ENCODE results near the gene MRPL39. TPM values are rescaled to one million over a fixed set of nuclear protein-coding genes. Genes with fewer than 3 reads are reported as not detected.
A peak's percentile ranks its signal among the peaks of the same experiment; 100 is the strongest.

Gene MRPL39
- total and polyA plus RNA-seq, 2 of the 4 experiments (the other 2 are of a cell fraction) = 15.2 to 20.6 TPM

DNA sequence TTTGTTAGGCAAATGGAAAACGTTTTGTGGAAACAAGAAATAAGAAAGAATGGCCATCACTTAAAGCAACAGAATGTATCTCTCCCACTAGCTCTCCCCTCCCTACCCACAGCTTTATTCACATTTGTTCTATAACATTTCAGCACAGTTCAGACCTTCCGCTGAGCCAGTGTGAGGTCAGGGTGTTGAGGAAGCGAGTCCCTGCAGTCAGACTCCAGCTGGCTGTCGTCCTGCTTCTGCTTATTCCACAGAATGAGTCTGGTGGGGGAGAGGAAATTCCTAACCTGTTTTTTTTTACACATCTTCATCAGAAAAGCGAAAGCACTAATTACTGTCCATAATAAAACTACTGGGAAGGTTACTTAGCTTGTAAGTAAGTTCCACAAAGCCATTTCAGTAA is 39.0 kb downstream of the MRPL39 start:
- Histone ChIP-seq H3K23ac (ENCODE audit: low read depth, low read length) (peak overlapping the region; percentile 64), H3K18ac (ENCODE audit: low read depth, low read length) (peak overlapping the region; percentile 17; the same call in 1 of the 2 replicates), H3K9me1 (ENCODE audit: insufficient read depth, low read length) (peaks cover 20% of the 10 kb centered on the region), H3K4me3 (ENCODE audit: insufficient read depth, low read depth, low read length) (0 out of 2 replicates have a peak overlapping the region, but pooled peaks have one; percentile 1), H4K20me1 (ENCODE audit: insufficient read depth, low read length) (peaks cover 3% of the 10 kb centered on the region; the same call in 1 of the 2 replicates), H2BK20ac (ENCODE audit: low read depth, low read length) (no peak overlapping the region), H3K79me1 (ENCODE audit: low read depth in 1 of 2, low read length in 2 of 2) (peaks cover 22 to 56% of the 10 kb centered on the region in 2 experiments), H2AK5ac (ENCODE audit: low read depth, low read length) (no peak overlapping the region), H2BK15ac (ENCODE audit: low read depth, low read length) (no peak overlapping the region), H3K14ac (replicated peaks; ENCODE audit: low read depth, low read length) (0 out of 2 replicates have a peak overlapping the region, but pooled peaks have one; percentile 47), H4K5ac (ENCODE audit: low read depth, low read length) (0 out of 2 replicates have a peak overlapping the region, but pooled peaks have one; percentile 10), H3K9me3 (ENCODE audit: control insufficient read depth, insufficient read depth, low read length) (no peaks in the 10 kb centered on the region), H2BK120ac (ENCODE audit: low read depth, low read length) (peak overlapping the region; percentile 45; the same call in 1 of the 2 replicates), H3K56ac (ENCODE audit: extremely low read depth, insufficient read depth, low read length) (no peak overlapping the region), H3K4me1 (ENCODE audit: control insufficient read depth, insufficient read depth, low read length) (peaks cover 9% of the 10 kb centered on the region), H3K27ac (ENCODE audit: insufficient read depth, low read length) (peak overlapping the region; percentile 12; the same call in 1 of the 2 replicates), H3K4ac (ENCODE audit: low read depth, low read length) (no peak overlapping the region), H2AFZ (replicated peaks; ENCODE audit: low read length, poor library complexity) (no peak overlapping the region), H3K9ac (ENCODE audit: low read depth, low read length) (peak overlapping the region; percentile 11; the same call in 1 of the 2 replicates), H3K4me2 (ENCODE audit: low read depth, low read length) (peak overlapping the region; percentile 50), H3K27me3 (ENCODE audit: control insufficient read depth, insufficient read depth, low read length) (no peaks in the 10 kb centered on the region), H4K91ac (ENCODE audit: insufficient read depth, low read depth, low read length) (no peak overlapping the region), H2AK9ac (replicated peaks; ENCODE audit: low read depth, low read length, poor library complexity) (no peak overlapping the region), H2BK5ac (ENCODE audit: low read depth, low read length, poor library complexity, severe bottlenecking) (peak overlapping the region; percentile 72), H3K36me3 (ENCODE audit: control insufficient read depth, insufficient read depth, low read length) (peaks cover 7% of the 10 kb centered on the region; the same call in 1 of the 2 replicates), H4K8ac (ENCODE audit: low read depth in 2 of 2, low read length in 2 of 2) (peak overlapping the region in 1 of 2 experiments; percentile 47; a peak in 2 of 4 replicates)
- intact Hi-C loops (cut with micrococcal nuclease) (no loop called here), dilution Hi-C loops (cut with HindIII; ENCODE audit: low sequenced_read_pairs, unreplicated experiment) (no loop called here), in situ Hi-C loops (cut with MboI; ENCODE audit: low sequenced_read_pairs) (loop anchor here (10.0 kb wide), 1 partner anchor 143 kb away; no protein-coding TSS in a partner anchor)
- TF ChIP-seq BHLHE40 (IDR thresholded peaks at IDR 0.05; ENCODE audit: low read depth, low read length) (no peak; the same call in 1 of the 2 replicates), MAFK (IDR thresholded peaks at IDR 0.05; ENCODE audit: low read depth, low read length) (0 out of 2 replicates have a peak, but pooled peaks have one; percentile 6), NFE2L2 (IDR thresholded peaks at IDR 0.05; ENCODE audit: low read depth, low read length) (no peak)
- ChIA-PET CTCF (interaction anchor here (0.7 kb wide), 1 partner anchor 36 kb away, joined by 3 read pairs; no protein-coding TSS in a partner anchor), POLR2A (ENCODE audit: unreplicated experiment) (no interaction called here)
- peak; percentile 79 for ATAC-seq (ENCODE audit: low read depth)
- WGBS, 2 experiments (ENCODE audit: extremely low coverage in 2 of 2, insufficient read length in 1 of 2) = no CpG with 5 or more reads among the region's 5 CpGs
- peak; percentile 78 for DNase-seq
- no TSS peak for BruUV-seq (replicated peaks)
